GM19452 (cell line): ENCODE results near the gene MAP3K3.

ENCODE experiments used
- ATAC-seq: cut with Tn5 transposase; IDR thresholded peaks from one replicate; pipeline ENCODE4 v1.9.1; 2021; ENCODE audit not compliant: unreplicated experiment

The MAP3K3 gene

DNA sequence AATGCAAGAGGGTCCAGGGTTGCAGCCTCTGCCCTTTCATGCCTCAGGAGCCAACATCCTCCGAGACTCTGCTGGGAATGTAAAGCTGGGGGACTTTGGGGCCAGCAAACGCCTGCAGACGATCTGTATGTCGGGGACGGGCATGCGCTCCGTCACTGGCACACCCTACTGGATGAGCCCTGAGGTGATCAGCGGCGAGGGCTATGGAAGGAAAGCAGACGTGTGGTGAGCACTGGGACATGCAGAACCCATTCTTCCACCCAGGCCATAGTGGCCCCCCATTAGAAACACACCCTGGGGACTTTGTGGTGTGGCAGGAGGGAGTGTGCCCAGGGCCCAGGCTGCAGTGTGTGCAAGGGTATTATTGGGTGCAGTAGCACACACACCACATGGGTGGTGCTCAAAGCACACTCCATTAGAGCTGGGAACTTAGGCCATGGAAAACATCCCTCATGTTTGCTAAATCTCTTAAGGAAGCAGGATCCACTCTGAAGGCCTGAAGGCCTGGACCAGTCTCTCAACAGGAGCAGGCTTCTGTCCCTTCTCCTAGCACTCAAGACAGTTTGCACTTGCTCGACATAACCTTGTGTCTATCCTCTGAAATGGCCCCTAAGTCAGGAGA lies 70.1 kb downstream of the MAP3K3 start:
- ATAC-seq, result no peak

DNA sequence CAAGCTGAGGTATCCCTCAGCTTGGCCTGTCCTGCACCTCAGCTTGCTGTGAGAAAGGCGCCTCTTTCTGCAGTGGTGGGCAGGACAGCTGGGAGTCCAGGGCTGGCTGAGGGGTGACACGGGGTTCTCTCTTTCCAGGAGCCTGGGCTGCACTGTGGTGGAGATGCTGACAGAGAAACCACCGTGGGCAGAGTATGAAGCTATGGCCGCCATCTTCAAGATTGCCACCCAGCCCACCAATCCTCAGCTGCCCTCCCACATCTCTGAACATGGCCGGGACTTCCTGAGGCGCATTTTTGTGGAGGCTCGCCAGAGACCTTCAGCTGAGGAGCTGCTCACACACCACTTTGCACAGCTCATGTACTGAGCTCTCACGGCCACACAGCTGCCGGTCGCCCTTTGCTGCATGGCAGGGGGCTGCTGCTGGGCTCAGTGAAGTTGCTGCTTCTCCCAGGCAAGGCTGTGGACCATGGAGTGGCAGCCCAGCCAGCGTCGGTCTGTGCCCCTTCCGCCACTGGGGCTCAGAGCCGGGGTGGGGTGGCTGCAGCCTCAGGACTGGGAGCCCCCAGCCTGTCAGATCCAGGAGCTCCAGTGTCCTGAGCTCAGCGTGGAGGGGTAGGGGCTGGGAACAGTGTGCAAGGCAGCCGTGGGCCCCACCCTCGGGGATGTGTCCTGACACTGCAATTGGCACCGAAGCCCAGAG lies 71.3 kb downstream of the MAP3K3 start:
- no peak for ATAC-seq

DNA sequence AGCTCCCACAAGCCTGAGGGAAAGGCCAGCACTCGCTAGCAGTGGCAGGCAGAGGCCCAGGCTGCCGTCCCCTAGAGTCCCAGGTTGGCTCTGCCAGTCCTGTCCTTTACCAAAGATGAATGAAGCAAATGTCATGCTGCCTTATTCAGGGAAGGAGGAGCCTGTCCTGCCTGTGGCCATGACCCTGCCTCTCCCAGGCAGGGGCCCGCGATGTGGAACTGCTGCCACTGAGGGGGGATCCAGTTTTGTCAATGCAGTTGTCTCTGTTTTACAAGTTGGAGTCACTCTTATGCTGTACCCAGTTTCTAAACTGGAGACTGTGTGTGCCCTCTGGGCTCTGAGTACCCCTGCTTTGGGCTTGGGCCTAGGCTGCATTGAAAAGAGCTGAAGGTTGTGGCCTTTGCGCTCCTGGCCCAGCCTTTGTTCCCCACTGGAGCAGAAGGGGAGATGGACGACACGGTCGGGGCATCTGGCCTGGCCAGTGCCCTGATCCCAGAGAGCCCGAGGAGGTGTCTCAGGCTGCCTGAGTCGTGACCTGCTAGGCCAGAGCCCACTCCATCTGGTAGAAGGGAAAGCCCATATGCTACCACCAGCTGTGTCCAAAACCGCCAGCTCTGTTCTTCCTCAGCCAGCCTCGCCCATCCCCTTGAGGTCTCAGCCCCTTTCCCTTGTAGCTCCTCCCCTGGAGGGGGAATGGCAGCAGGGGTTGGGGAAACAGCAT lies 72.2 kb downstream of the MAP3K3 start:
- ATAC-seq, result no peak

DNA sequence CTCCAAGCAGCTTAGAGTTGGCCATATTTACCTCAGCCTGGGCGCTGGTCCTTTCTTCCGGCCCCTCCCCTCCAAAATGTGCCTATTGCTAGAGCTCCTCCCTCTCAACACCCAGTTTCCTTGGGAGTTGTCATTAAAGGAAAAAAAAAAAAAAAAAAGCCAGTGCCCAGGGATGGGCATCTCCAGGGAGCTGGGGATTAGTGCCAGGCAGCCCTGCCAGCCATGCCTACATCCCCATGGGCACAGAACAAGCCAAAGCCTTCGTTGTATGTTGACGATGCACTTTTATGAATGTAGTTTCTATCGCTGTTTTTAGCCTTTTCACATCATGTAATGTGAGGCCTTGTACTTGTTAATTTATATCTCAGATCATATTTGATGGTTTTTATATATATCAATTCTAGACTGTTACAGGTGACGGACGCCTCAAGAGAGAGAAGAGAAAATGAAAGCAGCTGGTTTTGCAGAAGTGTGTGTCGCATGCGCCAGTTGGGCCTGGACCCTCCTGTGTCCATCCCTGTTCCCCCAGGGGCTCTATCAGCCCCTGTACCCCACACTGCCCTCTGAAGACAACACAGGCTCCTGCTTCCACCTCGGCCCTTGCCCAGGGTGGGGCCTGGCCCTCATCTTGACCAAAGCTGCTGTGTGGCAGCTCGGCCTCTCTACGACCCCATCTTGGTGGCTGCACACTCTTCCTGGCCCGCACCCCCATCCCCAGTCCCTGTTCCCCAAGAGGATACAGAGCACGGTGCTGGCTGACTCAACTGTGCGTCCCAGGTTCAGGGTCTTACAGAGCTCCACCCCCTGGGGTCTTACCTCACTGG lies 72.9 kb downstream of the MAP3K3 start:
- ATAC-seq, result no peak

DNA sequence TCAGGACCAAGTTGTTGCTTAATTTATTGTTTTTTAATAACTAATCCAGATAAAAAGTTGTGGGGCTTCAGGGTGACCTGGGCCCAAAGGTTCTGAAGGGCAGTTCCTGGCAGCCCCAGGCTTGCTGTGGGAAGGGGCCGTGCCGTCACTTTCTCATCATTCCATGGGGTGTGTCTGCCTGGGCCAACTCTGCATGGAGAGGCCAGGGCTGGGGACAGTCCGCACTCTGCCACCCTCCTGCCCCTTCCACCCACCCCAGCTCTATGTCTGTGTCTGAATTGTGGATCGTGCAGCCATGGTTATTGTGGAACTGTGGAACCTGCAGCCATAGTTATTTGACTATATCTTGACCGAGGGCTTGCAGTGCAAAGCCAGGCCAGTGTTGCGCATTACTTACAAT lies 73.7 kb downstream of the MAP3K3 start:
- no peak for ATAC-seq

DNA sequence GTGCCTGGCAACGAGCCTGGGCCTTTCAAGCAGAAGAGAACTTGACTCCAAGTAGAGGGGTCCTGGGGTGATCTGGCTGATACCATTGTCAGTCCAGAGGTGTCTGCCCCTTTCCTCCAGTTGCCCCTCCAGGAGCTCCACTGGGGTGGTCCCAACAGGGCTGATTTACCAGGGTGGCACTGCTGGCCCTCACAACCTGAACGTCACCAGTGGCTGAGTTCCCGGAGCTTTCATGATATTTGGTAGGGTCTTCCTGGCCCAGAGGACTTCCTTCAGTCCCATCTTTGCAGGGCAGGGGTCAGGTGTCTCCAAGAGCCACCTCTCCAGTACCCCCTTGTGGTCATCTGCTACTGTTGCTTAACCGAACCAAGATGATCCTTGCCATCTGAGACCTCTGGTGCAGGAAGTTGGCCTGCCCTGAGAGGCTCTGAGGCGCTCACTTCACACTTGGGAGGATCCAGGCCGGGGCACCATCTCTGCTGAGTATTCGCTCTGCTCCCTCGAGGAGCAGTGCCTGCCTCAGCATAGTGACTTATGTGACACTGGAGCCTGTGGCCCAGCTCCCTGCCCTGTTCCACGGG lies 74.3 kb downstream of the MAP3K3 start:
- ATAC-seq, result no peak

DNA sequence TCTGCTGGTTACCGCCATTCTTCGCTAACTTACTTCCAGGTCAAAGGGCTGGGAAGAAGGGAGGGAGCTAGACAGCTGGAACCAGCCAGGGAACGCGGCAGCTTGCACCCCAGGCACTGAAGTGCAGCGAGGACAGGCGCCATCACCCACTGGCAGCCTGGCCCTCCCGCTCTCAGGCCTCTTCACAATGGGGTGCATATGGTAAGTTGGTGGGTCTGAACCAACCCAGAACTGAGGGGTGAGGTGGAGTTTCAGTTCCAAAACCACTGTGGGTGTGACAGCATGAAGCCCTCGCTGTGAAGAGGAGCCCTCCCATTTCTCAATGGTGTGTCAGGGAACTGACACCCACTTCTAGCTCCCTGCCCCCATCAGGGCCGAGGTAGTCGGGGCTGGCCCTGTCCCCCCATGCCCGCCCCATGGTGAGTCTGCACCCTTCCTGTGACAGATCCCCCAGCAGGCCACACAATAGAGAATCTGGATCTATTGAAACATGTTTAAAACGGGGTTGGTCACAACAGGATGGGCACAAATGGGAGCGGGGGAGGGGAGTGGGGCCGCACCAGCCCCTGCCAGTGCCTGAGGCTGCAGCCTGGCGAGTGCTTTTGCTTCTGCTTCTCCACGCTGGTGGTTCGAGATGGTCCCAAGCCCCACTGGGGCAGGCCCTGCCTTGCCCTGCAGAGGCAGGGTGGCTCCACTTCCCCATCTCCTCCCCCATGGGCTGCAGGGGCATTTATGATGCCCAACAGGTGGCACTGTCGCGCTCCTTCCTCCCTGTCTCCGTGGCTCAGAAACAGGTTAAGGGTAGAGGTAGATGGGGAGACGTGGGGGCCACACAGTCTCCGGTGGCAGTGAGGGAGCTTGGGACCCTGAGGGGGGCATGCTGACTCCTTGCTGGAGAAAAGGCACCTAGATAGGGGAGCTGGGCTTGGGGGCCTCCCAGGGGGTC lies 75.4 kb downstream of the MAP3K3 start:
- ATAC-seq, result peak; percentile 30

DNA sequence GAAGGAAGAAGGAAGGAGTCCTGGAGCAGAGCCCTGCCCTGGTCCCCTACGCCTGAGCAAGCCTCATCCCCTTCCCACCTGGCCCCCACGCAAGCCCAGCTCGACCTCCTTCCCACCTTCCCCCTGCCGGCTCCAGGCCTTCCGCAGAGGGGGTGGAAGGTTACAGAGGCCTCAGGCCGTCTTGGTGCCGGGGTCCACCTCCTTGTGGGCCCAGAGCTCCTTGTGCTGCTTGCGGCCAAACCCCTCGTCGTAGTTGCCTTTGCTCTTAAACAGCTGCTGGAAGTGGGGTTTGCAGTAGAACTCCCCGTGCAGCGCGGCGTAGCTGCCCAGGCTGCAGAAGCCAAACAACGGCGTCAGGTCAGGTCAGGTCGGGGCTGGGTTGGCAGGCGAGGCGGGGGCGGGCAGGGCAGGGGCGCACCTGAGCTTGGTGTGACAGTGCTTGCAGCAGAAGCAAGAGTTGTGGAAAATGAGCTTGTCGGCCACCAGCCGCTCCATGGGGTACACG lies 76.2 kb downstream of the MAP3K3 start:
- no peak for ATAC-seq

DNA sequence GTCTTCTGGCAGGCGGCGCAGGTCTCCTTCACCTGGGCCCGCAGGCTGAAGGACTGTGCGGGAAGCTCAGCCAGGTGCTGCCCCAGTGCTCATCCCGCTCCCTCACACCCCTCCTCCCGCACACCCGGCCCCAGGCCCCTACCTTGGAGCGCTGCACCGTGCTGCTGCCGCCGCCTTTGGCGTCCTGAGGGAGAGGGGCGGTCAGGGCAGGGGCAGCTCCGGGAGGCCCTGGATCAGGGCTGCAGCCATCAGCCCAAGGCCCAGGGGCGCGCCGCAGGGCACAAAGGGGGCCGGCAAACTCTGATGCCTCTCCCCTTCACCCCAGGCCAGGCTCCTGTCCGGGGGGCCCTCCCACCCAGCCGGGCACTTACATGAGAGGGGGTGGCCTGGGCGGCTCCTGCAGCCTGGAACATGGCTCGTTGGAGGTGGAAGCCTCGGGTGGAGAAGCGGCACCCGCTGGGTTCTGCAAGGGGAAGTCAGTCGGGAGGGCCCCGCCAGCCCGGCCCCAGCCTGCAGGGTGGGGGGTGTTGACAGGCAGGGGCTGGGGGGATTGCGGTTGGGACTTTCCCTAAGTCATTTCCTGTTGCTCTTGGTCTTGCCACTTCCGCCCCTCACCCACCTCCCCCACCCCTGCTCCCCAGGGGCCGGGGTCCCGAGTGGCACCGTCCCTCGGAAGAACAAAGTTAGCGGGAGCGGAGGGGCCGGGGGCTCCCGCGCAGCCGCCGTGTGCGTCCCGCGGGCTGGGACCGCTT lies 76.8 kb downstream of the MAP3K3 start:
- no peak for ATAC-seq

DNA sequence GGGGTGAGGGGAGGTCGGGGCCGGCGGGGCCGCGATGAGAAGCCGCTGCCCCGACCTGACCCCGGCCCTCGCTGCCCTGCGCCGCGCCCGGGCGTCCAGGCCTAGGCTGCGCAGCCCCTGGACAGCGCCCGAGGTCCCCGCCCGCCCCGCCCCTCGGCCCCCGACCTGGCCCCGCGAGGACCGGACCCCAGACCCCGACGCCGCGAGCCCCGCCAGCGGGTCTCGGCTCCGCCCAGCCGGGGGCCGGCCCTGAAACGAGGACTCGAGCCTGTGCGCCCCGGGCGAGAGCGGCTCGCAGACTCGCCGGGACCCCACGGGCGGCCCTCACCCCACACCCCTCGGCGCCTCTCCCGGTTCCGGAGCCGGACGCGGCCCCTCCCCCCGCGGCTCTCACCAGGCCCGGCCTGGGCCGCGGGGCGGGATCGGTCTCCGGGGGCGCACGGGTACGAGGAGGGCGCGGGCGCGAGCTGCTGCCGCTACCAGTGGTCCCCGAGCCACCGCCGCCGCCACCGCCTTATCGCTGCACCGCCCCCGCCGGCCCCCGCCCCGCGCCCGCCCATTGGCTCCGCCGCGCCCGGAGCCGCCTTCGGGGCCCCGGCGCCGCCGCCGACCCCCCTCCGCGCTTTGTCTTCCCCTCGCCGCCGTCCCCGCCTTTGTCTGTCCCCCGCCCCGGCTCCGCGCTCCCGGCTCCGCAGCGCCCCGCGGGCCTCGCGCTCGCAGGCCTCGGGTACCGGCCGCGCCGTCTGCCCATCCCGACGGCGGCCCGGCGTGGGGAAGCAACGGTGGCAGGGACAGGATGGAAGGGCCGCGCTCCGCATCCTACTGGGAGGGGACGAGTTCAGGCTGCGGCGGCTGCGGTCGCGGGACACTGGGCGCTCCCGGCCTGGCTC lies 77.7 kb downstream of the MAP3K3 start, which contains the start of gene LIMD2:
Gene LIMD2, minus strand, starts transcription at position 488 of the 890 bp plus-strand sequence. CDS start 827 bp downstream, outside the sequence.
- ATAC-seq, result no peak

DNA sequence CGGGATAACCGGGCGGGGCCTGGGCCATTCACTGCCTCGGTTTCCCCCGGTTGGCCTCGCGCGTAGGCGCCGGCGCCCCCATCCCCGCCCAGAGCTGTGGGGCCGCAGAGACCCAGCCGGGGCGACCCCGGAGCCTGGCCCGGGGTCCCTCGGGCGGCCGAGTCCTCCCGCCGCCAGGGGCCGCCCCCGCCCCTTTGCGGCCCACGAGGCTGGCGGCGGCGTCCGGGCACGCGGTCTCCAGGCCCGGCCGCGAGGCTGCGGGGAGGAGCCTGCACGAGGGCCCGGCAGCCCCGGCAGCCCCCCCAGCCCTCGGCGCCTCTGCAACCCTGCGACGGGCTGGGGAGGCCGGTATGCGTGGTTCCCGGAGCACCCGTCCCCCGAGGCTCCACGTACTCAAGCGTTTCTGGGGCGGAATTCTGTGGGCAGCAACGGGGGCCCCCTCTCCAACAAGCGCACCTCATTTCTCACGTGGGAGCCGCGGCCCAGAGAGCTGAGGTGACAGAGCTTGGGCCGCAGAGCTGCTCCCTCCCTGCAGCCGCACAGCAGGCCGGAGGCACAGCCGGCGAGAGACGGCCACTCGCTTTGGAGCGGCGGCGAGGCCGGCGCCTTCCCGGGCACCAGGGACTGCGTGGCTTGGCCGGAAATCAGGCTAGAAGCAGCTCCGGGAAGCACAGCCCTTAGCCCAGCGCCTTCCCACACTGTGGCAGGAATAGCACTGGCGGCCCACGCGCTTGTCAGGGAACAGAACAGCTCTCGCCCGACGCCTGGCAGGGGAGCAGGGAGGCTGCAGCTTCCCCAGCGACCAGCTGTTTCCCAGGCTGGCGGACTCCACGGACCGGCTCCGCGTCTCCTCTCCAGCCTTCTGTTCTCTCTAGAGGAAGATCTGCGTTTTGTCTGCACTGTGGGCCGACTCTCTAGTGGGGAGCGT lies 78.6 kb downstream of the MAP3K3 start:
- ATAC-seq, result no peak

DNA sequence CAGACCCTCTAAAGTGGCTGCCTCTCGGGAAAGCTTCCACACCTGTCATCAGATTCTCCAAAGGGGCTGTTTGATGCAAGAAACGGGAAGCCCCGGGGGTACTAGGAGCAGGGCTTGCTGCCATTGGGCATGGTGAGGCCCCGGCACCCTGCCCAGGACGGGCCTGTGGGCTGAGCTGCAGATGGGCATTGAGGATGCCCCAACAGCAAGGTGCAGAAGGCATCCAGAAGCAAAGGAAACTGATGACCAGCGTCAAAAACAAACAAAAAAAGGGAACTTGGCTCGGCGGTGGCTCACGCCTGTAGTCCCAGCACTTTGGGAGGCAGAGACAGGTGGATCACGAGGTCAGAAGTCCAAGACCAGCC lies 79.2 kb downstream of the MAP3K3 start:
- no peak for ATAC-seq

DNA sequence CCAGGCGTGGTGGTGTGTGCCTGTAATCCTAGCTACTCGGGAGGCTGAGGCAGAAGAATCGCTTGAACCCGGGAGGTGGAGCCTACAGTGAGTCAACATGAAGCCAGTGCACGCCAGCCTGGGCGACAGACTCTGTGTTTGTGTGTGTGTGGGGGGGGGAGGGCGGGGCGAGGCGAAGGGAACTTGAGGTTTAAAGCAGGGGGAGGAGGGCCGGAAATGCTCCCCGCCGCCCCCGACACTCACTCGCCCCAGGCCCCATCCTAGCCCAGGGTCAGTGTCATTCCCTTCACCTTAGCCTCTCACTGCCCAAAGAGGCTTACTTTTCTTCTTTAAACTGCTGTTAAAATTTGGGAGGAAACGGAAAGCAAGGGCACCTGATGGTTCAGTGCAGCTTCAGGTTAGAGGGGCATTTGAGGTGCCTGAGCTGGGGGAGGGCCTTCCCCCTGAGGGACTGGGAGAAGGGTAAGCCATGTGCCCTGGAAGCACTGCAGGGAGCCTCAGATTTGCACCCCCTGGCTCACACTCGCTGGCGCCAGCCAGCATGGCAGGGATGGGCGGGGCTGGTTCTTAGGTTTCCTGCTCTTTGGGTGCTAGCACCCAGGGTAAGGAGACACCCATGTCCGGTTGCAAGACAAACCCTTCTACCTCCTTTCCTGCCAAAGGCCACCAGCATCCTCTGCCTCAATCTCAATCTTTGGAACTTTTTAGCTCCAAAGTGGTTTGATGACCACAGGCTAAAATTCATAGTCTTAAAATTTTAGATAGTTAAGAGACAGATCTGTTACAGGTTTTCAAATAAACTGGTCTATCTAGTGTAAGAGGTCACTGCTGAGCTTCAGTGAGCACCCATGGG lies 79.9 kb downstream of the MAP3K3 start:
- no peak for ATAC-seq

DNA sequence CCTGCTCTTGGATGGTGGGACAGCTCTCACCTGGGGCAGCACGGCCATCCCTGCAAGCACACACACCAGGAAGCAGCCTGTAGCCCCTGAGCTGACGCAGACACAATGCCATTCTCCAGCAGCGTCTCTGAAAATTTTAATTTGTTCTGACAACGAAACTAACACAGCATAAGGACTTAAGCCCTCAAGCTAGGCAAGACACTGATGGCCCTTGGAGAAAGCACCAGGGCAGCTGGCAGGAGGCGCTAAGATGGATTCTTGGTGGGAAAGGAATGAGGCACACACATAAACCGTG lies 80.5 kb downstream of the MAP3K3 start:
- ATAC-seq, result no peak

DNA sequence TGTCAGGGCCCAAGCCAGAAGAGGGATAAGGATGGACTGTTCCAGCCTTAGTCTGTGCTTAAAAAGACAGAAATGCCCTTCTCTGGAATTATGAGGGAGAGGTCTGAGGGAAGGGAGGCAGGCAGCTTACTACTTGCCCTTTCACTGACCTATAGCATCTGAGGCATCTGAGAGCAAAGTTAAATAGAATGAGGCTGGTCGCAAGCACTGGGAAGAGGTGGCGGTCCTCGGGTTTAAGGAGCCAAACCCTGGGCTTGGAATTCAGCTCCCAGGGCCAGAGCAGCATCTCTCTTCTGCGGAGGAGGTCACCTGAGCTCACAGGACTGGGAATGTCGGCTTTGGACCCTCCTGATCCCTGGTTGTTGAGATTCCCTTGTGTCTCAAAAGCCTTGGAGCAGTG lies 80.8 kb downstream of the MAP3K3 start:
- no peak for ATAC-seq

DNA sequence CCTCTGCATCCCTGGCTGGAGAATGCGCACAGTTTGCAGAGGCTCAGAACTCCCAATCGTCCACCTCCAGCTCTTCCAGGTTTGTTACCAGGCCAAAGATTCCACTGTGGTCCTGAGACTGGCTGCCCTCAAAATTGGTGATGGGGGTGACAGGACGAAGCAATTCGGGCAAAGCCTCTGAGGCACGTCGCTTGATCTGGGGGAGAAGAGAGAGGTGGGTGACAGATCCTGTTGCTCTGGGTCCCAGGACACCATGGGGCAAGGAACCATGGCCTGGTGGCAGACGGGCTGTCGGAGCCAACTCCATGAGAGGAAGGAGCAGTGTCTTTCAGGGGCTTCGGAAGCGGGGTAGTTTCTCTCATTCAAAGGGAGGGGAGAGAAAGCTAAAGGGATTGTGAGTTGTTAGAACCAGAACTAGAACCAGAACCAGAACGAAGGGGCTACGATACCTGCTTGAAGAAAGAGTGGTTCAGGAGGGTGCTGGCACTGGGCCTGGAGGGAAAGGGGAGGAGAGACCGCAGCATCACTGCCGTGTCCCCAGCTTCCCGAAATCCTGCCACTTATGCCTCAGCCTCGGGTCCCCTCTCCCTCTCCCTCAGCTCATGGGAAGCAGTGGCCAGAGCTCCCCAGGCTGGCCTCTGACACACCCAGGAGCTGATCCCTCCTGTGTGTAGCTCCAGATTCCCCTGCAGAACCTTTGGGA lies 81.5 kb downstream of the MAP3K3 start:
- no peak for ATAC-seq
